ENCODE results near the gene SUSD1. TPM values are rescaled to one million over a fixed set of nuclear protein-coding genes. Genes with fewer than 3 reads are reported as not detected.

Gene SUSD1
- total and polyA plus RNA-seq, 2 of the 13 experiments (the other 11 are each of a cell fraction or from before 2014, with no cell fraction given) = 25.9 to 32.3 TPM

GRCh38 chr9:112186695-112187094 lies 11.6 kb upstream of the SUSD1 start:
- no peaks in the 10 kb centered on the region for H4K20me1 ChIP-seq (ENCODE audit: insufficient read depth, low read length)
- WGBS (ENCODE audit: low lambda C conversion rate) = 92% methylated on average over 4 of the region's 4 CpGs
- H3K4me3 ChIP-seq (replicated peaks in 1 of 3; ENCODE audit: insufficient read depth in 1 of 3, low read depth in 2 of 3, low read length in 3 of 3) = no peak overlapping the region
- H3K9me3 ChIP-seq (ENCODE audit: low read length) = no peaks in the 10 kb centered on the region
- in situ Hi-C loops (cut with HindIII; ENCODE audit: extremely low pct_ligation_motif_present, low pct_unique_long_range_greater_than_20kb) (no loop called here), intact Hi-C loops (cut with micrococcal nuclease; ENCODE audit: unreplicated experiment) (no loop called here)
- BruUV-seq (replicated peaks) = no TSS peak
- no peak overlapping the region for H3K4me2 ChIP-seq (ENCODE audit: low read depth, low read length)
- H3K36me3 ChIP-seq (replicated peaks in 1 of 2; ENCODE audit: control insufficient read depth in 1 of 2, insufficient read depth in 2 of 2, low read length in 2 of 2) = no peaks in the 10 kb centered on the region
- ATAC-seq (no peak), FAIRE-seq (no peak), DNase-seq (ENCODE audit: low spot score) (no peak)
- no peaks in the 10 kb centered on the region for H3K4me1 ChIP-seq (ENCODE audit: insufficient read depth, low read length)
- no peak overlapping the region for H3K27ac ChIP-seq (ENCODE audit: extremely low read length, insufficient read depth, low read length)
- CTCF ChIA-PET (ENCODE audit: low intra/inter-chr PET ratio, low total read pairs) = no interaction called here
- no peak overlapping the region for H2AFZ ChIP-seq (ENCODE audit: low read length)
- TF ChIP-seq ZKSCAN1 (IDR thresholded peaks at IDR 0.05; ENCODE audit: low read length) (no peak), ZBTB7B (CRISPR knock-in tag; IDR thresholded peaks at IDR 0.05) (no peak), HMGXB4 (CRISPR knock-in tag; IDR thresholded peaks at IDR 0.05; ENCODE audit: borderline replicate concordance in 1 of 2, low read depth in 1 of 2) (no peak), LBX2 (CRISPR knock-in tag; IDR thresholded peaks at IDR 0.05; ENCODE audit: borderline replicate concordance) (no peak), ZC3H13 (CRISPR knock-in tag; IDR thresholded peaks at IDR 0.05) (no peak), CENPBD1 (CRISPR knock-in tag; IDR thresholded peaks at IDR 0.05; ENCODE audit: borderline replicate concordance, low read depth) (no peak)
- H3K9ac ChIP-seq (ENCODE audit: insufficient read depth, low read depth, low read length) = no peak overlapping the region
- POLR2A ChIA-PET = no interaction called here
- H3K79me2 ChIP-seq (ENCODE audit: insufficient read depth, low read length) = no peaks in the 10 kb centered on the region
- H3K27me3 ChIP-seq (ENCODE audit: control insufficient read depth in 1 of 2, insufficient read depth in 2 of 2, low read length in 2 of 2) = no peaks in the 10 kb centered on the region

Measured in HepG2 (cell line).